HepG2 (cell line): ENCODE measurements around the gene ZNF546. TPM values are rescaled to one million over a fixed set of nuclear protein-coding genes. Genes with fewer than 3 reads are reported as not detected.

ENCODE experiments used
- AGO1 ChIP-seq: fragments of 200-400 bp; formaldehyde crosslinking; IDR thresholded peaks from 2 replicates; pipeline ENCODE4 v1.6.1; 2017; ENCODE audit warnings: mild to moderate bottlenecking, low read depth, low read length, moderate library complexity; ENCODE audit not compliant: poor library complexity, severe bottlenecking
- AGO2 ChIP-seq: fragments of 200-400 bp; formaldehyde crosslinking; optimal IDR thresholded peaks from 2 replicates; pipeline ENCODE3; 2017; ENCODE audit warnings: mild to moderate bottlenecking, low read depth, low read length, moderate library complexity
- DDIT3 ChIP-seq: sonication (generic); formaldehyde crosslinking; IDR thresholded peaks from 2 replicates; pipeline ENCODE4 v1.4.0; 2020; ENCODE audit warnings: mild to moderate bottlenecking, missing genetic modification reagents
- GMEB1 ChIP-seq: sonication (generic); formaldehyde crosslinking; IDR thresholded peaks from 2 replicates; pipeline ENCODE4 v1.5.1; 2020; ENCODE audit warnings: missing genetic modification reagents, mild to moderate bottlenecking, borderline replicate concordance
- HOXA7 ChIP-seq: sonication (generic); formaldehyde crosslinking; IDR thresholded peaks from 2 replicates; pipeline ENCODE4 v1.8.1; 2022; ENCODE audit warnings: mild to moderate bottlenecking, missing genetic modification reagents, moderate library complexity
- KDM5A ChIP-seq: fragments of 200-600 bp; sonication (generic); IDR thresholded peaks from 2 replicates; pipeline ENCODE4 v1.7.0; 2018; ENCODE audit warnings: antibody characterized with exemption, mild to moderate bottlenecking, low read length, borderline replicate concordance
- MXI1 ChIP-seq: IDR thresholded peaks from 3 replicates; pipeline ENCODE4 v1.6.1; 2012; ENCODE audit warnings: low read depth, low read length, inconsistent platforms, borderline replicate concordance
- NBN ChIP-seq: fragments of 450-650 bp; conservative IDR thresholded peaks from 2 replicates; pipeline ENCODE4 v1.6.1; 2017
- NONO ChIP-seq, 2 experiments: fragments of 450-650 bp in 1 of 2; sonication (generic) in 1 of 2; formaldehyde crosslinking in 1 of 2; IDR thresholded peaks in 1 of 2; conservative IDR thresholded peaks in 1 of 2; 2 replicates each; pipeline versions ENCODE4 v1.6.1 to v1.8.0; 2017 to 2022; ENCODE audit warnings: mild to moderate bottlenecking in 1 of 2, missing genetic modification reagents in 1 of 2, moderate library complexity in 1 of 2
- REXO4 ChIP-seq: sonication (generic); formaldehyde crosslinking; IDR thresholded peaks from 2 replicates; pipeline ENCODE4 v1.8.0; 2022; ENCODE audit warnings: missing genetic modification reagents, mild to moderate bottlenecking, borderline replicate concordance
- SRY ChIP-seq: sonication (generic); formaldehyde crosslinking; IDR thresholded peaks from 2 replicates; pipeline ENCODE4 v1.8.0; 2022; ENCODE audit warnings: mild to moderate bottlenecking, missing genetic modification reagents
- SSRP1 ChIP-seq: IDR thresholded peaks from 2 replicates; pipeline ENCODE4 v1.6.1; 2016; ENCODE audit warnings: control low read depth
- TFAP4 ChIP-seq: sonication (generic); IDR thresholded peaks from 2 replicates; pipeline ENCODE4 v1.6.1; 2016; ENCODE audit warnings: low read depth, borderline replicate concordance
- THRA ChIP-seq: sonication (generic); formaldehyde crosslinking; IDR thresholded peaks from 2 replicates; pipeline ENCODE4 v1.4.0; 2020; ENCODE audit warnings: missing genetic modification reagents, borderline replicate concordance
- ZBTB26 ChIP-seq: IDR thresholded peaks from 2 replicates; pipeline ENCODE4 v1.6.1; 2016; ENCODE audit warnings: missing compliant biosample characterization, missing genetic modification reagents, borderline replicate concordance
- ZNF234 ChIP-seq: sonication (generic); formaldehyde crosslinking; conservative IDR thresholded peaks from 2 replicates; pipeline ENCODE4 v1.5.1; 2020; ENCODE audit warnings: mild to moderate bottlenecking, missing genetic modification reagents
- ZNF280D ChIP-seq: sonication (generic); formaldehyde crosslinking; IDR thresholded peaks from 2 replicates; pipeline ENCODE4 v1.5.1; 2020; ENCODE audit warnings: mild to moderate bottlenecking, missing genetic modification reagents
- ZNF350 ChIP-seq: sonication (generic); formaldehyde crosslinking; IDR thresholded peaks from 2 replicates; pipeline ENCODE4 v1.4.0; 2020; ENCODE audit warnings: mild to moderate bottlenecking, low read depth, missing genetic modification reagents, borderline replicate concordance
- ZNF878 ChIP-seq: sonication (generic); formaldehyde crosslinking; IDR thresholded peaks from 2 replicates; pipeline ENCODE4 v1.8.1; 2023; ENCODE audit warnings: mild to moderate bottlenecking, missing genetic modification reagents, moderate library complexity
- polyA plus RNA-seq, 8 experiments: library from polyadenylated mRNA; depleted of rRNA in 3 of 8; stranded (reverse) in 7 of 8; unstranded in 1 of 8; fragments of >200 nt; fragmentation: Illumina TruSeq in 4 of 8; extraction: Trizol in 4 of 8; gene quantifications; 2 replicates each; pipeline versions ENCODE4 v1.2.1 to v1.2.3, GENCODE V29; 2011 to 2016; ENCODE audit warnings: low read depth in 4 of 8, missing spikeins in 1 of 8, mixed read lengths in 1 of 8; ENCODE audit not compliant: insufficient read depth in 1 of 8
- total RNA-seq, 5 experiments: library from RNA; depleted of rRNA; stranded (reverse); fragments of >200 nt; fragmentation: Illumina TruSeq; extraction: Trizol; gene quantifications; 2 replicates each; pipeline ENCODE4 v1.2.3, GENCODE V29; 2016; ENCODE audit warnings: low read depth in 1 of 5

Gene ZNF546
- total and polyA plus RNA-seq, 2 of the 13 experiments (the other 11 are each of a cell fraction or from before 2014, with no cell fraction given): 2.2 to 4.1 TPM

- TF ChIP-seq AGO1: peak; percentile 54
- TF ChIP-seq ZNF350 (CRISPR knock-in tag): peak; percentile 85
- TF ChIP-seq TFAP4: no peak
- TF ChIP-seq AGO2: peak; percentile 63
- no peak for TF ChIP-seq SSRP1 (CRISPR knock-in tag)
- peak; percentile 62 for TF ChIP-seq KDM5A
- no peak for TF ChIP-seq REXO4 (CRISPR knock-in tag)
- TF ChIP-seq ZNF234: no peak
- peak; percentile 73; the same call in 1 of the 2 replicates for TF ChIP-seq GMEB1 (CRISPR knock-in tag)
- TF ChIP-seq SRY (CRISPR knock-in tag): peak; percentile 91; the same call in 1 of the 2 replicates
- TF ChIP-seq ZBTB26 (CRISPR knock-in tag): peak; percentile 22; the same call in 1 of the 2 replicates
- no peak for TF ChIP-seq DDIT3 (CRISPR knock-in tag)
- TF ChIP-seq NBN: no peak
- no peak for TF ChIP-seq NONO (IDR thresholded peaks at IDR 0.05)
- TF ChIP-seq NONO (CRISPR knock-in tag; conservative IDR thresholded peaks at IDR 0.05): peak; percentile 87
- peak; percentile 92 for TF ChIP-seq ZNF280D
- TF ChIP-seq MXI1: no peak; the same call in 2 of the 3 replicates
- TF ChIP-seq HOXA7 (CRISPR knock-in tag): no peak
- TF ChIP-seq THRA (CRISPR knock-in tag): peak; percentile 28; the same call in 1 of the 2 replicates
- TF ChIP-seq ZNF878 (CRISPR knock-in tag): no peak; the same call in 1 of the 2 replicates
These were observed at the start of gene ZNF546 (continued) for GRCh38 chr19:39996811-39997637.
